Neuronal stem cell (in vitro differentiated cells): ENCODE data around the gene RAP1A.

Source experiments
- DNase-seq: peaks from one replicate; pipeline ENCODE4 v3.0.0-alpha.2; 2013; ENCODE audit warnings: low spot score
- H2AFZ ChIP-seq: one replicate; pipeline ENCODE4 v1.6.1; 2013; ENCODE audit warnings: mild to moderate bottlenecking, low read length, inconsistent platforms
- H2AK5ac ChIP-seq: 2 replicates; pipeline ENCODE4 v1.6.1; 2013; ENCODE audit warnings: low read depth, mild to moderate bottlenecking, inconsistent platforms, low read length, moderate library complexity, mixed read lengths
- H2BK120ac ChIP-seq: 2 replicates; pipeline ENCODE4 v1.6.1; 2013; ENCODE audit warnings: low read depth, mild to moderate bottlenecking, inconsistent platforms, low read length, moderate library complexity, mixed read lengths
- H2BK12ac ChIP-seq: one replicate; pipeline ENCODE4 v1.6.1; 2013; ENCODE audit warnings: low read length, inconsistent platforms
- H2BK15ac ChIP-seq: 2 replicates; pipeline ENCODE4 v1.6.1; 2013; ENCODE audit warnings: mild to moderate bottlenecking, low read length, inconsistent platforms, mixed read lengths
- H2BK5ac ChIP-seq: one replicate; pipeline ENCODE4 v1.6.1; 2013; ENCODE audit warnings: inconsistent platforms, mild to moderate bottlenecking, low read length, moderate library complexity
- H3K14ac ChIP-seq: one replicate; pipeline ENCODE4 v1.6.1; 2013; ENCODE audit warnings: low read length, inconsistent platforms
- H3K18ac ChIP-seq: 2 replicates; pipeline ENCODE4 v1.6.1; 2013; ENCODE audit warnings: low read length, inconsistent platforms
- H3K23ac ChIP-seq: 2 replicates; pipeline ENCODE4 v1.6.1; 2013; ENCODE audit warnings: low read depth, mild to moderate bottlenecking, mixed read lengths, low read length, inconsistent platforms; ENCODE audit not compliant: poor library complexity
- H3K27ac ChIP-seq: replicated peaks from 3 replicates; pipeline ENCODE4 v1.5.1; 2013; ENCODE audit warnings: low read length, inconsistent platforms
- H3K27me3 ChIP-seq, 3 experiments: 2 replicates each; pipeline ENCODE4 v1.6.1; 2013; ENCODE audit warnings: low read length in 3 of 3, mild to moderate bottlenecking in 2 of 3, inconsistent platforms in 1 of 3, low read depth in 1 of 3, mixed read lengths in 1 of 3, moderate library complexity in 1 of 3; ENCODE audit not compliant: control insufficient read depth in 3 of 3, insufficient read depth in 3 of 3
- H3K36me3 ChIP-seq, 2 donors: replicated peaks in 1 of 2; 2 replicates each; pipeline ENCODE4 v1.6.1; 2013; ENCODE audit warnings: low read length in 2 of 2; ENCODE audit not compliant: control insufficient read depth in 2 of 2, insufficient read depth in 2 of 2
- H3K4ac ChIP-seq: 2 replicates; pipeline ENCODE4 v1.6.1; 2013; ENCODE audit warnings: inconsistent platforms, mild to moderate bottlenecking, low read length, moderate library complexity
- H3K4me1 ChIP-seq, 2 donors: 1 replicate in 1 of 2; 2 replicates in 1 of 2; pipeline ENCODE4 v1.6.1; 2013; ENCODE audit warnings: low read length in 2 of 2, low read depth in 1 of 2; ENCODE audit not compliant: control insufficient read depth in 2 of 2, insufficient read depth in 1 of 2
- H3K4me2 ChIP-seq: one replicate; pipeline ENCODE4 v1.6.1; 2013; ENCODE audit warnings: mild to moderate bottlenecking, low read length, inconsistent platforms; ENCODE audit not compliant: insufficient read depth, poor library complexity, severe bottlenecking
- H3K4me3 ChIP-seq, 2 donors: 2 replicates each; pipeline ENCODE4 v1.5.1; 2013; ENCODE audit warnings: low read length in 2 of 2, mild to moderate bottlenecking in 2 of 2, inconsistent platforms in 1 of 2, moderate library complexity in 1 of 2
- H3K79me1 ChIP-seq: one replicate; pipeline ENCODE4 v1.6.1; 2013; ENCODE audit warnings: low read depth, mild to moderate bottlenecking, inconsistent platforms, low read length, moderate library complexity
- H3K9ac ChIP-seq: one replicate; pipeline ENCODE4 v1.6.1; 2013; ENCODE audit warnings: mild to moderate bottlenecking, low read depth, low read length, inconsistent platforms; ENCODE audit not compliant: poor library complexity
- H3K9me3 ChIP-seq, 2 donors: replicated peaks in 1 of 2; 2 replicates each; pipeline versions ENCODE3 to v1.6.1; 2013; ENCODE audit warnings: low read length in 2 of 2, mild to moderate bottlenecking in 2 of 2, inconsistent platforms in 1 of 2, low read depth in 1 of 2, mixed read lengths in 1 of 2, moderate library complexity in 1 of 2; ENCODE audit not compliant: control insufficient read depth in 2 of 2, insufficient read depth in 1 of 2
- H4K8ac ChIP-seq: one replicate; pipeline ENCODE4 v1.6.1; 2013; ENCODE audit warnings: low read depth, mild to moderate bottlenecking, inconsistent platforms, low read length, moderate library complexity
- H4K91ac ChIP-seq: one replicate; pipeline ENCODE4 v1.6.1; 2013; ENCODE audit warnings: low read length, low read depth, mild to moderate bottlenecking, inconsistent platforms; ENCODE audit not compliant: poor library complexity
- WGBS, 2 donors: extraction: QIAGEN DNeasy Blood & Tissue Kit; methylation state at CpG; one replicate each; pipeline ENCODE4 v1.1.7; 2013; ENCODE audit warnings: missing lambda C conversion rate in 2 of 2, mixed read lengths in 1 of 2; ENCODE audit not compliant: insufficient read length in 2 of 2, insufficient replicate concordance in 1 of 2; ENCODE audit errors: extremely low coverage in 2 of 2; 5-methylcytosine and 5-hydroxymethylcytosine counted together

Gene RAP1A

GRCh38 chr1:111639602-111640198, 20.1 kb downstream of the RAP1A start:
- Histone ChIP-seq H2BK12ac (no peak overlapping the region), H3K9ac (no peak overlapping the region), H2BK15ac (no peak overlapping the region), H3K4me1 (peaks cover 0 to 1% of the 10 kb centered on the region in 2 donors), H2AFZ (no peak overlapping the region), H2AK5ac (no peak overlapping the region), H3K14ac (no peak overlapping the region), H4K8ac (no peak overlapping the region), H3K9me3 (peaks cover 0 to 4% of the 10 kb centered on the region in 2 donors), H3K4me3 (no peak overlapping the region), H2BK120ac (no peak overlapping the region), H3K36me3 (peaks cover 0 to 4% of the 10 kb centered on the region in 2 donors), H3K23ac (no peak overlapping the region), H2BK5ac (no peak overlapping the region), H3K27me3 (no peaks in the 10 kb centered on the region), H4K91ac (no peak overlapping the region), H3K79me1 (no peaks in the 10 kb centered on the region), H3K4me2 (no peak overlapping the region), H3K4ac (no peak overlapping the region), H3K18ac (no peak overlapping the region), H3K27ac (no peak overlapping the region)
- no peak for DNase-seq
- WGBS, 2 donors: no CpG with 5 or more reads among the region's 3 CpGs

GRCh38 chr1:111643097-111643496, 23.5 kb downstream of the RAP1A start:
- Histone ChIP-seq H3K4me2 (no peak overlapping the region), H2BK5ac (no peak overlapping the region), H3K36me3 (peaks cover 0 to 7% of the 10 kb centered on the region in 2 donors), H3K27ac (no peak overlapping the region), H2AFZ (no peak overlapping the region), H3K14ac (no peak overlapping the region), H2BK120ac (no peak overlapping the region), H3K9me3 (peaks cover 0 to 16% of the 10 kb centered on the region in 2 donors), H3K23ac (no peak overlapping the region), H3K4me1 (peaks cover 0 to 1% of the 10 kb centered on the region in 2 donors), H2BK12ac (no peak overlapping the region), H3K79me1 (no peaks in the 10 kb centered on the region), H4K8ac (no peak overlapping the region), H2AK5ac (no peak overlapping the region), H4K91ac (no peak overlapping the region), H2BK15ac (no peak overlapping the region), H3K4me3 (no peak overlapping the region), H3K9ac (no peak overlapping the region), H3K4ac (no peak overlapping the region), H3K18ac (no peak overlapping the region), H3K27me3 (no peaks in the 10 kb centered on the region)
- DNase-seq: no peak
- WGBS, 2 donors: no CpG with 5 or more reads among the region's 2 CpGs

GRCh38 chr1:111643696-111644095, 24.1 kb downstream of the RAP1A start:
- DNase-seq: no peak
- H3K27me3 ChIP-seq: no peaks in the 10 kb centered on the region
- H3K9ac ChIP-seq: no peak overlapping the region
- no peak overlapping the region for H3K18ac ChIP-seq
- H2BK5ac ChIP-seq: no peak overlapping the region
- H3K4me1 ChIP-seq: peaks cover 0 to 1% of the 10 kb centered on the region in 2 donors
- no peak overlapping the region for H2BK12ac ChIP-seq
- H3K79me1 ChIP-seq: peaks cover 4% of the 10 kb centered on the region
- H3K23ac ChIP-seq: no peak overlapping the region
- H4K8ac ChIP-seq: no peak overlapping the region
- no peak overlapping the region for H3K4ac ChIP-seq
- no peak overlapping the region for H3K4me2 ChIP-seq
- no CpG with 5 or more reads among the region's 3 CpGs for WGBS, 2 donors
- no peak overlapping the region for H2BK120ac ChIP-seq
- H2AFZ ChIP-seq: no peak overlapping the region
- H2BK15ac ChIP-seq: no peak overlapping the region
- no peak overlapping the region for H3K27ac ChIP-seq
- H3K36me3 ChIP-seq: peaks cover 2 to 13% of the 10 kb centered on the region in 2 donors
- H3K4me3 ChIP-seq: no peak overlapping the region
- H3K14ac ChIP-seq: no peak overlapping the region
- H3K9me3 ChIP-seq: peaks cover 0 to 16% of the 10 kb centered on the region in 2 donors
- no peak overlapping the region for H2AK5ac ChIP-seq
- H4K91ac ChIP-seq: no peak overlapping the region

GRCh38 chr1:111644506-111644905, 24.9 kb downstream of the RAP1A start:
- no CpG with 5 or more reads among the region's 1 CpG for WGBS, 2 donors
- no peak for DNase-seq
- no peak overlapping the region for H2BK5ac ChIP-seq

More at GRCh38 chr1:111644506-111644905, 24.9 kb downstream of the RAP1A start:
- Histone ChIP-seq H3K14ac (no peak overlapping the region), H3K4me3 (no peak overlapping the region), H3K9me3 (peaks cover 0 to 16% of the 10 kb centered on the region in 2 donors), H3K27me3 (no peaks in the 10 kb centered on the region), H4K8ac (no peak overlapping the region), H2AK5ac (no peak overlapping the region), H3K23ac (no peak overlapping the region), H2BK12ac (no peak overlapping the region), H4K91ac (no peak overlapping the region), H3K18ac (no peak overlapping the region), H3K79me1 (peaks cover 4% of the 10 kb centered on the region), H3K4ac (no peak overlapping the region), H2BK15ac (no peak overlapping the region), H3K27ac (no peak overlapping the region), H3K9ac (no peak overlapping the region), H3K36me3 (peaks cover 2 to 13% of the 10 kb centered on the region in 2 donors), H2AFZ (no peak overlapping the region), H3K4me2 (no peak overlapping the region), H3K4me1 (peaks cover 0 to 1% of the 10 kb centered on the region in 2 donors), H2BK120ac (no peak overlapping the region)
